ENCODE data around the gene C18orf63. TPM values are rescaled to one million over a fixed set of nuclear protein-coding genes. Genes with fewer than 3 reads are reported as not detected.

C18orf63 gene
- total RNA-seq, 1 donor from 2014 or later, result not detected

- Mint-ChIP-seq H3K4me1 (no peaks in the 10 kb centered on the region), H3K36me3 (ENCODE audit: low read depth) (no peaks in the 10 kb centered on the region), H3K27me3 (ENCODE audit: low read depth) (peaks cover 7% of the 10 kb centered on the region), H3K9me3 (no peaks in the 10 kb centered on the region), H3K4me3 (no peak overlapping the region), H3K27ac (ENCODE audit: unreplicated experiment) (no peak overlapping the region)
- TF ChIP-seq, protein P1, sequence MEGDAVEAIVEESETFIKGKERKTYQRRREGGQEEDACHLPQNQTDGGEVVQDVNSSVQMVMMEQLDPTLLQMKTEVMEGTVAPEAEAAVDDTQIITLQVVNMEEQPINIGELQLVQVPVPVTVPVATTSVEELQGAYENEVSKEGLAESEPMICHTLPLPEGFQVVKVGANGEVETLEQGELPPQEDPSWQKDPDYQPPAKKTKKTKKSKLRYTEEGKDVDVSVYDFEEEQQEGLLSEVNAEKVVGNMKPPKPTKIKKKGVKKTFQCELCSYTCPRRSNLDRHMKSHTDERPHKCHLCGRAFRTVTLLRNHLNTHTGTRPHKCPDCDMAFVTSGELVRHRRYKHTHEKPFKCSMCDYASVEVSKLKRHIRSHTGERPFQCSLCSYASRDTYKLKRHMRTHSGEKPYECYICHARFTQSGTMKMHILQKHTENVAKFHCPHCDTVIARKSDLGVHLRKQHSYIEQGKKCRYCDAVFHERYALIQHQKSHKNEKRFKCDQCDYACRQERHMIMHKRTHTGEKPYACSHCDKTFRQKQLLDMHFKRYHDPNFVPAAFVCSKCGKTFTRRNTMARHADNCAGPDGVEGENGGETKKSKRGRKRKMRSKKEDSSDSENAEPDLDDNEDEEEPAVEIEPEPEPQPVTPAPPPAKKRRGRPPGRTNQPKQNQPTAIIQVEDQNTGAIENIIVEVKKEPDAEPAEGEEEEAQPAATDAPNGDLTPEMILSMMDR (conservative IDR thresholded peaks at IDR 0.05), result no peak
- DNase-seq (ENCODE audit: low read depth, low spot score), result no peak
Measured at GRCh38 chr18:74389171-74389927, 73.7 kb downstream of the C18orf63 start.

DNA sequence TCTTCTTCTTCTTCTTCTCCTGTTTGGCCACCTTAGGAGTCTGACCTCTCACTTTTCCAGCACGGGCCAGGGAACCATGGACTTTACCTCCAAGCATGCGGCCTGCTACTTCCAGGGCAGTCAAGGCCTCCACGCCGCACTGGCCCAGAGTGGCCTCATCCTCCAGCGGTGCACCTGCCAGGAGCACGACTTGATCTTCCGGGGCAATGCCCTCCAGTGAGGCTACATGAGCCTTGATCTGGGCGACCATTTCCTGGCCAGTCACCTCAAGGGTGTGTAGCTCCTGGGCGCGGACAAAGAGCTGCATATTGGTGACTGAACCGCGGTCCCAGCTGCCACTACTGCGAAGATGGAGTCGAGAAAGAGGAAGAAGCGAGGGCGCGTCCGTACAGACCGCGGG lies 74.4 kb downstream of the C18orf63 start:
- Mint-ChIP-seq H3K9me3 (no peaks in the 10 kb centered on the region), H3K4me1 (no peaks in the 10 kb centered on the region), H3K4me3 (no peak overlapping the region), H3K36me3 (ENCODE audit: low read depth) (no peaks in the 10 kb centered on the region), H3K27ac (ENCODE audit: unreplicated experiment) (no peak overlapping the region), H3K27me3 (ENCODE audit: low read depth) (peaks cover 7% of the 10 kb centered on the region)
- no peak for DNase-seq (ENCODE audit: low read depth, low spot score)
- TF ChIP-seq, protein P1 (conservative IDR thresholded peaks at IDR 0.05), result no peak

GRCh38 chr18:74390900-74391299 lies 75.3 kb downstream of the C18orf63 start:
- Mint-ChIP-seq H3K36me3 (ENCODE audit: low read depth) (no peaks in the 10 kb centered on the region), H3K27ac (ENCODE audit: unreplicated experiment) (no peak overlapping the region), H3K4me3 (no peak overlapping the region), H3K27me3 (ENCODE audit: low read depth) (peaks cover 7% of the 10 kb centered on the region), H3K4me1 (no peaks in the 10 kb centered on the region), H3K9me3 (no peaks in the 10 kb centered on the region)
- no peak for DNase-seq (ENCODE audit: low read depth, low spot score)
- TF ChIP-seq, protein P1 (conservative IDR thresholded peaks at IDR 0.05), result no peak

- no peak overlapping the region for H3K4me3 Mint-ChIP-seq
- H3K36me3 Mint-ChIP-seq (ENCODE audit: low read depth), result no peaks in the 10 kb centered on the region
- peaks cover 7% of the 10 kb centered on the region for H3K27me3 Mint-ChIP-seq (ENCODE audit: low read depth)
- TF ChIP-seq, protein P1 (conservative IDR thresholded peaks at IDR 0.05), result no peak
- H3K27ac Mint-ChIP-seq (ENCODE audit: unreplicated experiment), result no peak overlapping the region
- no peak for DNase-seq (ENCODE audit: low read depth, low spot score)
- H3K9me3 Mint-ChIP-seq, result no peaks in the 10 kb centered on the region
- no peaks in the 10 kb centered on the region for H3K4me1 Mint-ChIP-seq
Measured at GRCh38 chr18:74392323-74392722, 76.7 kb downstream of the C18orf63 start.

DNA sequence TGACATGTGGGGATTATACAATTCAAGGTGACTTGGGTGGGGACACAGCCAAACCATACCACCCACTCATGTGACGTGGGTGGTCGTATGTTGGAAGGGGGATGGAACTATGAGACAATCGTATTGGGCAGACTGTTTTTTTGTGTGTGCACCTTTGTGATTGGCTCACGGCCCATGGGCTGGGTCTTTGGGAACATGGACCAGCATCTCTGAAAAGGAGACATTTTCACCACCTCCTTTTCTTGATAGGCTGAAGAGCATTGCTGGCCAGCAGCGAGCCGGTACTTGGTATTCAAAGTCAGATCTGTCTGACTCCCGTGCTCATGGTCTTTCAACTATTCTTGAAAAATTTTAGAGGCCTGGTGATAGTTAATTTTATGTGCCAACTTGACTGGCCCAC lies 79.4 kb downstream of the C18orf63 start:
- TF ChIP-seq, protein P1 (conservative IDR thresholded peaks at IDR 0.05), result no peak
- H3K4me3 Mint-ChIP-seq, result no peak overlapping the region
- peaks cover 7% of the 10 kb centered on the region for H3K27me3 Mint-ChIP-seq (ENCODE audit: low read depth)
- no peaks in the 10 kb centered on the region for H3K36me3 Mint-ChIP-seq (ENCODE audit: low read depth)
- no peak for DNase-seq (ENCODE audit: low read depth, low spot score)
- no peaks in the 10 kb centered on the region for H3K4me1 Mint-ChIP-seq
- no peak overlapping the region for H3K27ac Mint-ChIP-seq (ENCODE audit: unreplicated experiment)
- no peaks in the 10 kb centered on the region for H3K9me3 Mint-ChIP-seq

Data from neural crest cell (in vitro differentiated cells).